Hepatocyte (in vitro differentiated cells): ENCODE data around the gene PARP1.
"Not testable (repeated sequence)": the region's sequence is repeated elsewhere in the genome, so short reads cannot be mapped to it uniquely, and the experiment has no call there.

Experiments
- CTCF ChIP-seq: fragments of 200-600 bp; sonication (generic); IDR thresholded peaks from 2 replicates; pipeline ENCODE4 v1.5.1; 2016; ENCODE audit warnings: antibody characterized with exemption, mild to moderate bottlenecking; ENCODE audit not compliant: poor library complexity
- EZH2 ChIP-seq: fragments of 200-600 bp; sonication (generic); IDR thresholded peaks from 2 replicates; pipeline ENCODE4 v1.6.1; 2016; ENCODE audit warnings: antibody characterized with exemption, mild to moderate bottlenecking, borderline replicate concordance
- EZH2phosphoT487 ChIP-seq: fragments of 200-600 bp; sonication (generic); IDR thresholded peaks from one replicate; pipeline ENCODE4 v1.6.1; 2018; ENCODE audit warnings: antibody characterized with exemption, mild to moderate bottlenecking, low read depth, moderate library complexity; ENCODE audit not compliant: unreplicated experiment, severe bottlenecking

- not testable (repeated sequence) for TF ChIP-seq CTCF, EZH2, EZH2phosphoT487
Observed at GRCh38 chr1:226426395-226426794, 18.5 kb upstream of the PARP1 start.
